Activated CD8-positive, alpha-beta T cell treated with anti-CD3 and anti-CD28 coated beads for 36 hours (primary cell): ENCODE measurements around the gene PAX8. TPM values are rescaled to one million over a fixed set of nuclear protein-coding genes. Genes with fewer than 3 reads are reported as not detected.

Source experiments
- ATAC-seq: fragments of 200-7000 bp; cut with Tn5 transposase; one replicate; pipeline ENCODE4 v1.10.0; 2021; ENCODE audit warnings: mild to moderate bottlenecking, moderate library complexity
- CTCF ChIA-PET: fragments of 350-600 bp; sonication (Branson Sonifier 250); formaldehyde crosslinking; loops from one replicate; lab custom pipeline; 2021; ENCODE audit warnings: antibody characterized with exemption; lab: Charles Lee
- POLR2A ChIA-PET: fragments of 350-600 bp; sonication (Branson Sonifier 250); formaldehyde crosslinking; loops from one replicate; lab custom pipeline; 2021; ENCODE audit warnings: antibody characterized with exemption; lab: Charles Lee
- DNase-seq: peaks from one replicate; pipeline ENCODE4 v3.0.0-alpha.2; 2020
- H3K27ac Mint-ChIP-seq: one replicate; pipeline ENCODE4 v1.8.0; 2021; ENCODE audit warnings: mild to moderate bottlenecking, mixed read lengths
- H3K27me3 Mint-ChIP-seq: one replicate; pipeline ENCODE4 v1.8.0; 2021; ENCODE audit warnings: mixed read lengths
- H3K36me3 Mint-ChIP-seq: one replicate; pipeline ENCODE4 v1.8.0; 2021; ENCODE audit warnings: low read depth, mixed read lengths
- H3K4me1 Mint-ChIP-seq: one replicate; pipeline ENCODE4 v1.8.0; 2021; ENCODE audit warnings: low read depth, mixed read lengths
- H3K4me3 Mint-ChIP-seq: one replicate; pipeline ENCODE4 v1.8.0; 2021; ENCODE audit warnings: mild to moderate bottlenecking, moderate library complexity, mixed read lengths
- H3K9me3 Mint-ChIP-seq: one replicate; pipeline ENCODE4 v1.8.0; 2021; ENCODE audit warnings: mixed read lengths
- intact Hi-C: fragments of 100-400 bp; cut with micrococcal nuclease; formaldehyde crosslinking; loops from one replicate; pipeline ENCODE4 v1.10.0; 2022
- total RNA-seq, 2 experiments: library from RNA; stranded (reverse); gene quantifications; one replicate each; pipeline ENCODE4 v1.2.3, GENCODE V29; 2021
- TF ChIP-seq, protein P1 (sequence below): fragments of 200-600 bp; IDR thresholded peaks from one replicate; pipeline ENCODE4 v1.8.0; 2022; ENCODE audit warnings: antibody characterized with exemption, mild to moderate bottlenecking

PAX8 gene
- total RNA-seq, 2 experiments from 2014 or later = 0.43 to 0.63 TPM

- Mint-ChIP-seq H3K27me3 (no peaks in the 10 kb centered on the region), H3K4me3 (no peak overlapping the region), H3K4me1 (peaks cover 27% of the 10 kb centered on the region), H3K27ac (no peak overlapping the region), H3K9me3 (no peaks in the 10 kb centered on the region), H3K36me3 (no peaks in the 10 kb centered on the region)
- ChIA-PET POLR2A (no interaction called here), CTCF (interaction anchor here (0.8 to 4.5 kb wide), 6 partner anchors 10 to 179 kb away, joined by 3 to 22 read pairs (median 4); no protein-coding TSS in a partner anchor)
- ATAC-seq (no peak), DNase-seq (no peak)
- TF ChIP-seq, protein P1, sequence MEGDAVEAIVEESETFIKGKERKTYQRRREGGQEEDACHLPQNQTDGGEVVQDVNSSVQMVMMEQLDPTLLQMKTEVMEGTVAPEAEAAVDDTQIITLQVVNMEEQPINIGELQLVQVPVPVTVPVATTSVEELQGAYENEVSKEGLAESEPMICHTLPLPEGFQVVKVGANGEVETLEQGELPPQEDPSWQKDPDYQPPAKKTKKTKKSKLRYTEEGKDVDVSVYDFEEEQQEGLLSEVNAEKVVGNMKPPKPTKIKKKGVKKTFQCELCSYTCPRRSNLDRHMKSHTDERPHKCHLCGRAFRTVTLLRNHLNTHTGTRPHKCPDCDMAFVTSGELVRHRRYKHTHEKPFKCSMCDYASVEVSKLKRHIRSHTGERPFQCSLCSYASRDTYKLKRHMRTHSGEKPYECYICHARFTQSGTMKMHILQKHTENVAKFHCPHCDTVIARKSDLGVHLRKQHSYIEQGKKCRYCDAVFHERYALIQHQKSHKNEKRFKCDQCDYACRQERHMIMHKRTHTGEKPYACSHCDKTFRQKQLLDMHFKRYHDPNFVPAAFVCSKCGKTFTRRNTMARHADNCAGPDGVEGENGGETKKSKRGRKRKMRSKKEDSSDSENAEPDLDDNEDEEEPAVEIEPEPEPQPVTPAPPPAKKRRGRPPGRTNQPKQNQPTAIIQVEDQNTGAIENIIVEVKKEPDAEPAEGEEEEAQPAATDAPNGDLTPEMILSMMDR = no peak
- intact Hi-C loops = no loop called here
Measured at GRCh38 chr2:113258471-113259147, 20.1 kb downstream of the PAX8 start.

DNA sequence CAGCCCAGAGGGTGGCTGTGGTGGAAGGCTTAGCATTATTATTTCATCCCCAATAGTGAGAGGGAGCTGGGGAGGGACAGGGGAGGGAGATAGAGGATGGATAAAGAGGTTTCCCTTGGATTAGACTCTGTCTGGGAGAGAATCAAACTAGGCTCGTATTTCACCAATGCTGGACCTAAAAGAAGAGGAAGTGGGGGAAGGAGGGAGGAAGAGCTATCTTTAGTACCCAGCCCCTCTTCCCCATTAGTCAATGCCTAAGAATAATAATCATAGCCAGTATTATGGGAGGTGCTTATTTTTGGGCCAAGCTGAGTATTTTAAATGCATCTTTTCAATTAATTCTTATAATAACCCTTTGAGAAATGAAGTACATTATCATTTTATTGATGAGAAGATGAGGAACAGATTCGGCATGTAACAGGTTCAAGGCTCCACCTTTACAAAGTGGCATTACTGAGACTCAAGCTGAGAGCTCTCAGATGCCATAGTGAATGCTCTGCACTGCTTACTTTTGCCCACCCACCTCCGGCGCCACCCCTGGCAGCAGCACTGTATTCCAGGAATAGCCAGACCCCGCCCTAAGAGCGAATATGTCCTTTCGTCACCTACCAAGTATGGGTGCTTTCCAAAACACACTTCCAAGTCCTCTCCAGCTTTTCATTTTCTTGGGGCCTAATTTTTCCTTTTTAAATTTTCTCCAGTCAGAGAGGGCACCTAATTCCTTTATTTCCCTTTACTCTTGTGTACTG, 21.0 kb downstream of the PAX8 start:
- DNase-seq (no peak), ATAC-seq (no peak)
- TF ChIP-seq, protein P1 = no peak
- Mint-ChIP-seq H3K4me3 (no peak overlapping the region), H3K36me3 (no peaks in the 10 kb centered on the region), H3K9me3 (no peaks in the 10 kb centered on the region), H3K4me1 (peaks cover 36% of the 10 kb centered on the region), H3K27me3 (no peaks in the 10 kb centered on the region), H3K27ac (no peak overlapping the region)
- CTCF ChIA-PET = interaction anchor here (0.8 to 4.5 kb wide), 8 partner anchors 9 to 178 kb away, joined by 3 to 22 read pairs (median 6); no protein-coding TSS in a partner anchor
- POLR2A ChIA-PET = no interaction called here
- intact Hi-C loops = no loop called here

DNA sequence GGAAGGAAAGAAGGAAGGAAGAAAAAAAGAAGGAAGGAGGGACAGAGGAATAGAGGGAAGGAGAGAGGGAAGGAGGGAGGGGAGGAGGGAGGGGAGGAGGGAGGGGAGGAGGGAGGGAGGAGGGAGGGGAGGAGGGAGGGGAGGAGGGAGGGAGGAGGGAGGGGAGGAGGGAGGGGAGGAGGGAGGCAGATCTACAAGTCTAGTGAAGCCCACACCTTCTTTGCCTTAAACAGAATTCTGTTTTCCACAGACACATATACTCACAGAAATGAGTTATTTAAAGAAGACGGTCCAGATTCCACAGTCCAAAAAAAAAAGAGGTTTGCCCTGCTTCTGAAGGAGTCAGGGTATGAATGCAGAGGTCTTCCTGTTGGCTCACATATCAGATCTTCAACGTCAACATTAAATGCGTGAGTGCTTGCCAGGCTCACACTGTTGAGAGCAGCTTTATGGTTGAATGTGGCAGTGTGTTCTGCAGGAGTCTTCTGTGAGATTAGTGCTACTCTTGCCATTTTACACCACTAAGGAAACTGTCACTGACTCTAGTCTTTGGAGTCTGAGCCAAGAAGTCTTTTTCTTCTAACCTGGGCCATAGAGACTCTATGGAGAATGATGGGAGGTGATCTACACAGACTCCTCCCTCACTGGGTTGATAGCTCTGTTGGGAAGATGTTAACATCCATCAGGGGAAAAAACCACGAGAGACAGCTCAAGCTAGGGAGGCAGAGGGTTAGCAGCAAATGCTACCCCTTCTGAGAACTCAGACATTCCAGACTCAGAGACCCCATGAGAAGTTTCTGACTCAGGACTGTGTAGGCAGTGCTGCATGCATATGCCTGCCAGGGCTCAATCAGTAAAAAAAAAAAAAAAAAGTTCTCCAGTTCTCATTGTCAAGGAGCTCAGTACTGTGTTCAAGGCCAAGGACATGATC, 23.3 kb downstream of the PAX8 start:
- peaks cover 59% of the 10 kb centered on the region for H3K4me1 Mint-ChIP-seq
- DNase-seq = no peak
- H3K27me3 Mint-ChIP-seq = no peaks in the 10 kb centered on the region
- ATAC-seq = no peak
- H3K4me3 Mint-ChIP-seq = no peak overlapping the region
- H3K27ac Mint-ChIP-seq = no peak overlapping the region
- intact Hi-C loops = no loop called here
- ChIA-PET CTCF (interaction anchor here (0.6 to 3.1 kb wide), 7 partner anchors 11 to 401 kb away, joined by 3 to 11 read pairs (median 8); partner anchors contain the start of gene PAX8), POLR2A (interaction anchor here (1.4 kb wide), 1 partner anchor 18 kb away, joined by 4 read pairs; no protein-coding TSS in a partner anchor)
- TF ChIP-seq, protein P1 = no peak
- no peaks in the 10 kb centered on the region for H3K36me3 Mint-ChIP-seq
- no peaks in the 10 kb centered on the region for H3K9me3 Mint-ChIP-seq

DNA sequence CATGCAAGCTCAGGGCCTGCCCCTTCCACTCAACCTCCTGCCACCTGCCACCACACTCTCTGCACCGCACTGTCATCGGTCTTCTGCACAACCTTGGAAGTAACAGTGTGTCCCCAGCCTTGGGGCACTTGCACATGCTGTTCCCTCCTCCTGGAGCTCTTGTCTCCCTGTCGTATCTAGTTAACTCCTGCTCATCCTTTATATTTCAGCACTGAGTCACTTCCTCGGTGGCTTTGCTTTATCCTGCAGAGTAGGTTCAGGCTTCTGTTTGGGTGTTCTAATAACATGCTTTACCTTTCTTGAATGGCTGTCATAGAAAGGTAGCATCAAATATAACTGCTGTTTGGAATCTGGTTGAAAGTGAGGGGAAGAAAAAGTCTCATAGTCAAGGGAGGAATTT, 25.3 kb downstream of the PAX8 start:
- TF ChIP-seq, protein P1 = no peak
- no peaks in the 10 kb centered on the region for H3K36me3 Mint-ChIP-seq
- intact Hi-C loops = no loop called here
- no peaks in the 10 kb centered on the region for H3K9me3 Mint-ChIP-seq
- H3K27me3 Mint-ChIP-seq = no peaks in the 10 kb centered on the region
- no peak overlapping the region for H3K4me3 Mint-ChIP-seq
- no peak for ATAC-seq
- no peak overlapping the region for H3K27ac Mint-ChIP-seq
- no peak for DNase-seq
- POLR2A ChIA-PET = no interaction called here
- peaks cover 70% of the 10 kb centered on the region for H3K4me1 Mint-ChIP-seq
- CTCF ChIA-PET = interaction anchor here (1.4 to 2.8 kb wide), 3 partner anchors 19 to 137 kb away, joined by 4 to 12 read pairs (median 4); no protein-coding TSS in a partner anchor
